ENCODE measurements around the gene RPS6KC1.

DNA sequence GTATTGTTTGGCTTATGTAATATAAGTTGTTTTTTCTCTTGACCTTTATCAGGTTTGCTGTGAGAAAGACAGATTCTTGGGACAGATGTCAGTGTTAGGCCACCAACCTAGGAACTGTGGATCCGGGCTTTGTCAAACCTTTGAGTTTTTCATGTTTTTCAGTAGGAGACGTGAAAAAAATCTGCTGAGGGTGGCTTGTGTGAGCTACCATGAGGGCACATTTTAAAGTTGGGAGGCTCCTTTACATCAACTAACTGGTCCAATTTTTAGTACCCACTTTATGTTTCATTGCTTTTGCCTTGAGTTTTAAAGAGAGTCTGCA, 801 bp downstream of the RPS6KC1 start:
- TF ChIP-seq CTCF (IDR thresholded peaks at IDR 0.05): no peak
- no peak for TF ChIP-seq POLR2A (IDR thresholded peaks at IDR 0.05)
- TF ChIP-seq POLR2AphosphoS5 (IDR thresholded peaks at IDR 0.05): no peak
- no peak for TF ChIP-seq EP300 (IDR thresholded peaks at IDR 0.05)

Measured in upper lobe of left lung (tissue), 4 donors.